Hematopoietic multipotent progenitor cell treated with erythropoietin and hydrocortisone succinate and interleukin-3 and kit ligand, for 4 days (in vitro differentiated cells): ENCODE data around the gene THG1L.
A peak's percentile ranks its signal among the peaks of the same experiment; 100 is the strongest.
"Not testable (repeated sequence)": the region's sequence is repeated elsewhere in the genome, so short reads cannot be mapped to it uniquely, and the experiment has no call there.

Experiments used
- DNase-seq: peaks from one replicate; pipeline ENCODE4 v3.0.0-alpha.2; 2015

THG1L gene

GRCh38 chr5:157731272-157732129 is at the start of gene THG1L:
Gene THG1L, plus strand, starts transcription at chr5:157731420. Its CDS starts 21 bp downstream, at chr5:157731441.
- peak; percentile 99 for DNase-seq

- no peak for DNase-seq
These were observed 49.0 kb upstream of the THG1L start for GRCh38 chr5:157682257-157682656.

- not testable (repeated sequence) for DNase-seq
These were observed 44.7 kb upstream of the THG1L start for GRCh38 chr5:157686276-157687197.

GRCh38 chr5:157687198-157687554 is 44.0 kb upstream of the THG1L start:
- no peak for DNase-seq

GRCh38 chr5:157689942-157690689 is 41.1 kb upstream of the THG1L start:
- DNase-seq = peak; percentile 28

GRCh38 chr5:157690690-157691433 is 40.4 kb upstream of the THG1L start:
- no peak for DNase-seq

GRCh38 chr5:157693816-157694215 is 37.4 kb upstream of the THG1L start:
- DNase-seq = not testable (repeated sequence)

- DNase-seq = not testable (repeated sequence)
These were observed 35.1 kb upstream of the THG1L start for GRCh38 chr5:157696154-157696553.

GRCh38 chr5:157698674-157699073 is 32.5 kb upstream of the THG1L start:
- DNase-seq = not testable (repeated sequence)

- DNase-seq = no peak
These were observed 27.5 kb upstream of the THG1L start for GRCh38 chr5:157703736-157704135.

- no peak for DNase-seq
These were observed 22.4 kb upstream of the THG1L start for GRCh38 chr5:157708866-157709265.

- no peak for DNase-seq
These were observed 21.9 kb upstream of the THG1L start for GRCh38 chr5:157709346-157709745.

- no peak for DNase-seq
These were observed 20.8 kb upstream of the THG1L start for GRCh38 chr5:157710431-157710830.

GRCh38 chr5:157710882-157711281 is 20.3 kb upstream of the THG1L start:
- no peak for DNase-seq

GRCh38 chr5:157713830-157714595 is 17.2 kb upstream of the THG1L start:
- DNase-seq = no peak

GRCh38 chr5:157714596-157714864 is 16.7 kb upstream of the THG1L start:
- DNase-seq = no peak

GRCh38 chr5:157718519-157718918 is 12.7 kb upstream of the THG1L start:
- peak; percentile 78 for DNase-seq

GRCh38 chr5:157719245-157719644 is 12.0 kb upstream of the THG1L start:
- no peak for DNase-seq

GRCh38 chr5:157721159-157721558 is 10.1 kb upstream of the THG1L start:
- DNase-seq = no peak

- not testable (repeated sequence) for DNase-seq
These were observed 8.3 kb upstream of the THG1L start for GRCh38 chr5:157722895-157723294.

- not testable (repeated sequence) for DNase-seq
These were observed 4.6 kb upstream of the THG1L start for GRCh38 chr5:157726607-157727006.

GRCh38 chr5:157727858-157728257 is 3.4 kb upstream of the THG1L start:
- DNase-seq = not testable (repeated sequence)
